HepG2 (cell line): ENCODE results near the gene SND1.

Experiments
- BRCA1 ChIP-seq: sonication (generic); formaldehyde crosslinking; IDR thresholded peaks from 2 replicates; pipeline ENCODE4 v1.4.0; 2020; ENCODE audit warnings: missing genetic modification reagents
- CTCF ChIP-seq: sonication (generic); formaldehyde crosslinking; IDR thresholded peaks from 2 replicates; pipeline ENCODE4 v1.5.0; 2020; ENCODE audit warnings: mild to moderate bottlenecking, missing genetic modification reagents, moderate library complexity
- YY1 ChIP-seq: IDR thresholded peaks from 2 replicates; pipeline ENCODE4 v1.6.1; 2011; ENCODE audit warnings: low read length, low read depth, moderate library complexity, mild to moderate bottlenecking; ENCODE audit not compliant: insufficient read depth, insufficient replicate concordance
- ZNF17 ChIP-seq: sonication (generic); formaldehyde crosslinking; IDR thresholded peaks from 2 replicates; pipeline ENCODE4 v1.5.0; 2020; ENCODE audit warnings: mild to moderate bottlenecking, missing genetic modification reagents

DNA sequence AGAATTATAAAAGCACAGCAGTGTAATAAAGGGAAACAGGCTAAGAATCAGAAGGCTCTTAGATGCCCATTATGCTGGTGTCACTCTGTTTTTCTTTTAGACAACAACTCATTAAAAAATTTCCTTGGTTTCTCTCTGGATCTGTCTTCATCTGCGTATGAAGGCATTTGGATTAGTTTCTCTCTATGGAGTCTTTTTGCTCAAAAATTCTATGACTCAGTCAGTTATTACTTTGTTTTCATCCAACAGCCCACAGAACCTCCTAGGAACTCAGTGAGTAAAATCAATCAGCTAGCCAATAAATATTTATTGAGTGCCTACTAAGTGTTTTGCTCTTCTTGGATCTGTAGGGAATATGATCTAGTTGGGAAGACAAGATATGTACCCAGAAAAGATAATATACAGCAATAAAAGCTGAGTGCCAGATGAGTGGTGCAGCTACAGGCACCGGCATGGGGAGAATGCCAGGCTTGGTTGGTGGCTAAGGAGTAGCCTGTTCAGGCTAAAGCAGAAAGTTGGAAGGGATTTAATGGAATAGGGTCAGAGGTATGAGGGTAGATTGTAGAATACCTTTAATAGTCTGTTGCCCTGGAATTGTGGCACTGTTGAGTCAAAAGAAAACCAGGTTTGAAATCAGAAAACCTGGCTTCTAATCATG is 223.1 kb downstream of the SND1 start:
- TF ChIP-seq ZNF17 (CRISPR knock-in tag) (no peak), CTCF (CRISPR knock-in tag) (no peak), BRCA1 (CRISPR knock-in tag) (no peak), YY1 (no peak)
